GM21447 (cell line): ENCODE results near the gene ADARB2.

Source experiments
- ATAC-seq: cut with Tn5 transposase; IDR thresholded peaks from one replicate; pipeline ENCODE4 v1.9.1; 2021; ENCODE audit not compliant: unreplicated experiment

ADARB2 gene

DNA sequence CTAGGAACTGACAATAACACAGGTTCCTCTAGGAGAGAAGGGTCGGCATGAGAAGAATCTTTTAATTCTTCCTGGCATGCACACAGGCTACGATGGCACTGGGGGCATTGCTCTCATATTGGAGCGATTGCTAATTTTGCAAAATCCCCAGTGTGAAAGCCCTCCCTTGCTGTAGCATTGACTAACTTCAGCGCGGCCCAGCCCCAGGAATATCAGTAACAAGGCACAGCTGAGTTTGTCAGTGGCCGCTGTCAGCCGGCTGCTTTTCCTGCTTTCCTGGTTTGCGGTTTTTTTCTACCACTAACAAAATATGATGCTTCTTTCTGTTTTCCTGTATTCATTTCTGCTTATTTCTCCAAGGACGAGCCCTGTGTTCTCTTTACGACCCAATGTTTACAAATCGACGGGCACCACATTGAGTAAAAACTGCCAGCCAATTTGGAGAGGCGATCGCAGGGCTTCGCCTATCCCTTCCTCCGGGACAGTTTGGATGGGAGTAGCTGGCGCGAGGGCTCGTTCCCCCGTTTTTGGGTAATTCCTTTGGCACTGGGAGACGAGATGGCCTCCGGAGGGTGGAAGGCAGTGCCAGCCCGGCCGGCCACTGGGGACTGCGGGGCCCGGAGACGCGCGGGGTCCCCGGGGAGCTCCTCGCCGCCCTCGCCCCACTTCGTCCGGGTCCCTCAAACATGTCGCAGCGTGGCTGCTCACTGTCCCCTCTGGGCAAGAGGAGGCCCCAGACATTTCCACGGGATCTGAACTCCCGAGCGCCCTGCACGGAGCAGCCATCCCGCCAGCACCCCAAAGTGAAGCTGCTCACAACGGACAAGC, 967 bp downstream of the ADARB2 start:
- ATAC-seq, result no peak

DNA sequence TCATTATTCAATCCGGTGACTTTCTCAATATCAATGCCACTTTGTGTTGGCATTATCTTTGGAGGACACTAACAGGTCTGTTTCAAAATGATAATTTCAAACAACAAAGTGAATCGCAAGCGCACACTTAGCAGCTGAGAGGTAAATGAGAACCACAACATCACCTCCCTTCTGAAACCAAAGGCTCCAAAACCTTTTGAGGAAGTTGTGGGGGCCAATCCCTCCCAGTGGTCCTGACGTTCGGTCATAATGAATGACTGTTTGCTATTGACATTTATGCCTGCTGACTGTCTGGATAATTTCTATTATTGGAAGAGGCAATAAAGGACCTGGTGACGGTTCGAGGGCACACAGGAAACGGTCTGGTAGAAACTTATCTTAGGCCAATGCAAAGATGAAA, 1.8 kb downstream of the ADARB2 start:
- no peak for ATAC-seq

- ATAC-seq, result no peak
These were observed 3.0 kb downstream of the ADARB2 start for GRCh38 chr10:1734288-1734687.

GRCh38 chr10:1733720-1734119, 3.6 kb downstream of the ADARB2 start:
- ATAC-seq, result no peak

- ATAC-seq, result no peak
These were observed 4.7 kb downstream of the ADARB2 start for GRCh38 chr10:1732564-1732996.

DNA sequence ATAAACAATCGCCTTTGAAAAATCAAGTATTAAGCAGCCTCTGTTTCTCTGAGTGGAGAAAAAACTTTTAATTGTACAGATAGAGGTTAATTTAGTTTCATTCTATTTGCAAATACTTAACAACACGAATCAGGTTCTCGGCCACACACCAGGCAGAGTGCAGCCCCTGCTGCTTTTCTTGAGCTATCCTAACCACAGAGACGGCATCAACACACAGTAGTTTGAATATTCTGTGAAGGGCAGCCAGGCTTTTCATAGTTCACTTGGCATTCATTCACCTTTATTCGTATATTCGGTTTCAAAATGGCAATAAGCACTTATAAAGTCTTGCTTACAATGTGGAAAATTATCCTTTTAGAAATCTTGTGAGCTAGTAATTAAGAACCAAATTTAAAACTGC, 5.7 kb downstream of the ADARB2 start:
- ATAC-seq, result no peak

- ATAC-seq, result no peak
These were observed 7.6 kb downstream of the ADARB2 start for GRCh38 chr10:1729751-1730150.

- ATAC-seq, result no peak
These were observed 10.5 kb downstream of the ADARB2 start for GRCh38 chr10:1726861-1727260.

GRCh38 chr10:1724921-1725488, 12.3 kb downstream of the ADARB2 start:
- ATAC-seq, result no peak

DNA sequence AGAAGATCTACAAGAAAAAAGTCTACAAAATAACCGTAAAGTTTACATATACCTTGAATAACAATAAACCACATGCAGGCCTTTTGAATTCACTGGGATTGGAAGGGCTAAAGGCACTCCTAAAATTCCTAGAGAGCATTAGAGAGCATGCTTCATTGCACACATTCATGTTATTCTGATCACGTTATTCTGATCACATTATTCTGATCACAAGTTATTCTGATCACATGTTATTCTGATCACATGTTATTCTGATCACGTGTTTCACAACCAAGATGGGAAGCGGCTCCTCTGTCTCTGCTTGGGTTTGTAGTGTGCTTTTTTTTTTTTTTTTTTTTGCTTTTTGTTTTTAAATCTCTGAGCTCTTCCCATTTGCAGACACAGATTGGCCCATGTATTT, 20.5 kb downstream of the ADARB2 start:
- ATAC-seq, result no peak

DNA sequence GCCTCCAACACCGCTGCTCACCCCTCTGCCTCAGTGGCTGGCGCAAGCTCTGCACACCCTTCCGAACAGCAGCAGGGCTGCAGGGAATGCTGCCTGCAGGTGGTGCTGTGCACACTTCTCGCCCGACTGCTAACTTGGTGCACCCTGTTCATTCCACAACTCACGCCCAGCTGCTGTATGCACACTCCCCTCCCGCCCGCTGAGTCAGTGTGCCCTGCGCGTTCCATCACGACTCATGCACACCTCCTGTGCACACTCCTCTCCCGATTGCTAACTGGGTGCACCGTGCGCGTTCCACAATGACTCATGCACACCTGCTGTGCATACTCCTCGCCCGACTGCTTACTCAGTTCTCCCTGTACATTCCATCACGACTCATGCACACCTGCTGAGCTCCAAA, 21.5 kb downstream of the ADARB2 start:
- no peak for ATAC-seq

GRCh38 chr10:1712944-1713671, 24.2 kb downstream of the ADARB2 start:
- ATAC-seq, result no peak

DNA sequence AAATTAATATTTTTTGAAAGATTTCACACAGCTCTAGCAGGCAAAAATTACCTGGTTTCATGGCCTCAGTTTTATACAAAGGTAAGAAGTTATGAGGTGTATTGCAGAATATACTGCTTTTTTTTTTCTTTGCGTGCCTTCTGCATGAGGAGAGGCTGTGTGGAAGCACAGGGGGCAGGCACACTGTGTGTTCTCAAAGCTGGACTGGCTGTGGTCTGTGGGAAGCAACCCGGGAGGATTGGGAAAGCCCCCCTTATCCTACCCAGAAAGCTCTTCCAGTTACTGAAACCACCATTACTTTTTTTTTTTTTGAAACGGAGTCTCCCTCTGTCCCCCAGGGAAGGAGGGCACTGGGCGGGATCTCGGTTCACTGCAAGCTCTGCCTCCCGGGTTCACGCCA, 25.0 kb downstream of the ADARB2 start:
- ATAC-seq, result no peak

- ATAC-seq, result no peak
These were observed 28.2 kb downstream of the ADARB2 start for GRCh38 chr10:1709161-1709560.

DNA sequence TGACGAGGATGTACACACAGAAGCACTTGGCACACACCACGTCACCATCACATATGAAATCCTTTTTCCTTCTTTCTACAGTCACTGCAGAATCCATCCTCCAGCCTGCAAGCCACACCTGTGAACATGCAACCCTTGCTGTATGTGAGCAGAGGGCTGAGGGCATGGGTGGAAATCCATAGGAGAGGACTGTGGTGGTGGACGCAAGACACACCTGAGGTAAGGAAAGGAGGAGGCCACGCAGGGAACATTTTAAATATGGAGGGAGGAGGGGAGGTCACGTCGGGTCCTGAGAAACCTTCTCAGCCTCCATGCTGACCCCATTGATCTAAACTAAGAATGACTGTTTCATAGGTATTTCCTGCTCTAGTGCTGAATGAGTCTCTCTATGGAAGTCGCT, 28.6 kb downstream of the ADARB2 start:
- no peak for ATAC-seq

GRCh38 chr10:1706711-1707110, 30.6 kb downstream of the ADARB2 start:
- no peak for ATAC-seq

GRCh38 chr10:1706256-1706655, 31.1 kb downstream of the ADARB2 start:
- ATAC-seq, result no peak

DNA sequence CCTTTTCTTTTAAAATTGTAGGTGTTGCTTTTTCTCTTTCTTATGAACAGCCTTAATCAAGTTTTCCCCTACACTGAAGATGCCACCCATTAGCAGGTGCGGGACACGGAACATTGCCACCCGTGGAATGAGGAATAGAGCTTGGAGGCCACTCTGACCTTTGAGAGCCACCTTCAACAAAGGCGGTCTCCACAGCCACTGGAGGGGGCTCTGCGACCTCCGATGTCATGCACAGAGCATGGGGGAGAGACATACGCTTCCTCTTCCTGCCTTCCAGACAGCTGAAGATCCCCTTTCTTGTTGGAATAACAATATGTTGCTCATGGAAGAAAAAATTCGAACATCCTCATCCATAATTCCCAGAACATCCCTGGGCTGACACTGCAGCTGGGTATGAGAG, 39.1 kb downstream of the ADARB2 start:
- no peak for ATAC-seq

DNA sequence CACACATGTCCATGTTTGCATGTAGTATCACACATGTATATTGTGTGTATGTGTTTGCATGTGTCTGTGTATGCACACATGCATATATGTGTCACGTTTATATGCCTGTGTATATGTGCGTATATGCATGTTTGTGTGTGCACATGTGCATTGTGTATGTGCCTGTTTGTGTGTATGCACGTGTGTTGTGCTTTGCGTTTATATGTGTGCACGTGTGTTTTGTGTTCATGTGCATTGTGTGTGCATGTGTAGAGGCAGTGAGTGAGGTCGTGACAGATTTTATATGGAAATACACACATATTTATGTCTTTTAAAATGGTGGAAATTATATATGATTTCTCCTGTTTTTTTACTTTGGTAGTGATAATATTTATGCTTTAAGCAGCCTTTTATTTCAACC, 41.2 kb downstream of the ADARB2 start:
- no peak for ATAC-seq

DNA sequence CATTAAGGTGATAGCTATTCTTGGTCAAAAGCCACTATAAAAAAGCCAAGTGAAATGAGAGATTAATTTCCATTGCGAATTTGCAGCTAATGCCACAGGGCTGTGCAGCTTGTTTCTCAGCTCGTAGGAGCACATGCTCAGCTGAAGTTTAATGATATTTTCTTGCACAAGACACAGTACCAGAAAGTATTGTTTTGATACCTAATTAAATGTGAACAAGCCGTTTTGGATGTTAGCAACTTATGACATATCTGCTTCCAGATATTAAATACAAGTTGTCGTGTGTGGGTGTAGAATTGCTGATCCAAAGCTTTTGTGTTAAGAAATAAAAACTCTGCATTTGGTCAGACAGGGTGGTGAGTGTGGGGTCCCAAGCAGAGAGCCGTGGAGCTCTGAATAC, 47.2 kb downstream of the ADARB2 start:
- no peak for ATAC-seq

DNA sequence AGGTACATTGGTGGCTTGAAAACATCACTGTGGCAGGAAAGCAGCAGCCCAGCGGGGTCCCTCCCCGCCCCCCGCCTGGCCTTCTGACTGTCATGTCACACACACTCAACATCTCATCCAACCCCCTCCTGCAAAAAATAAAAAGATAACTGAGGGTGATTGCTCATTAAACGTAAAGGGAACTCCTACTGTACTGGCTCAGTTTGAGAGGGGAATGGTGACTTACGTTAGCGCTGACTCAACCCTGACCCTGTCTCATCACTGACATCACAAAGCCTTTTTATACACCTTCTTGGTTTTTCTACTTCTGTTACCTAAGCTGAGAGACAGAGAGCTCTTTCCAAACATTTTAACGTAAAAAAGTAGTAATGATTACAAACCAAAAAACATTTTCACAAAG, 48.8 kb downstream of the ADARB2 start:
- no peak for ATAC-seq

DNA sequence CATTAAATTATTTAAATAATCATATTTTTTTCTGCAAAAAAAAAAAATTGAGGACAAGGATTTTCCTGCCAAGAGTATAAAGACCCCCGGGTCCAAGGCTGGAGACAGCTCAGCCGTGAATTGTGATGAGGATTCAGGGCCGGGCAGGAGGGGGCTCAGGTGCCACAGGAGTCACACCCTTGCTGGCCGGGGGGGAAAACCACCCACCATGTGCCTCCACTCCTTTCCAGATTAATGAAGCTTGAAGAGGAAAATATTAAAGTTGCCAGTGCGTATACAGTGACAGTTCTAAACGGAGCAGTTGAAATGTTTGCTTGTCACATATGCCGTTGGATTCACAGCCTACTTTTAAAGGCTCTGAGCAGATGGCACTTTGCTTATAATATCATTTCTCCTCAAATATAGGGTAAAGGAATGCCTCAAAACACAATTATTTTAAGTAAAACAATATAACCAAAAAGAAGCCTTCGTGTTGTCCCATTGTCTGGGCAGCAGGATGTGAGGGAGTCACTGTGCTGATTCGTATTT, 49.6 kb downstream of the ADARB2 start:
- no peak for ATAC-seq
